Hepatocyte (in vitro differentiated cells): ENCODE results near the gene SERTAD3. TPM values are rescaled to one million over a fixed set of nuclear protein-coding genes. Genes with fewer than 3 reads are reported as not detected.
"Not testable (repeated sequence)": the region's sequence is repeated elsewhere in the genome, so short reads cannot be mapped to it uniquely, and the experiment has no call there.

ENCODE experiments used
- DNase-seq: peaks from one replicate; pipeline ENCODE4 v3.0.0-alpha.2; 2016; ENCODE audit warnings: low spot score
- H2AFZ ChIP-seq: fragments of 200-600 bp; sonication (generic); 2 replicates; pipeline ENCODE4 v1.6.0; 2016; ENCODE audit warnings: antibody characterized with exemption, mild to moderate bottlenecking
- H3K27ac ChIP-seq: fragments of 200-600 bp; sonication (generic); 2 replicates; pipeline ENCODE4 v1.5.1; 2016; ENCODE audit warnings: mild to moderate bottlenecking
- H3K27me3 ChIP-seq: fragments of 200-600 bp; sonication (generic); 2 replicates; pipeline ENCODE4 v1.6.1; 2016
- H3K36me3 ChIP-seq: fragments of 200-600 bp; sonication (generic); replicated peaks from 2 replicates; pipeline ENCODE4 v1.5.1; 2016; ENCODE audit warnings: low read depth; ENCODE audit not compliant: insufficient read depth
- H3K4me1 ChIP-seq: fragments of 200-600 bp; sonication (generic); 2 replicates; pipeline ENCODE4 v1.5.1; 2016; ENCODE audit warnings: mild to moderate bottlenecking, moderate library complexity; ENCODE audit not compliant: insufficient read depth
- H3K4me2 ChIP-seq: fragments of 200-600 bp; sonication (generic); 2 replicates; pipeline ENCODE4 v1.6.0; 2016
- H3K4me3 ChIP-seq: fragments of 200-600 bp; sonication (generic); 2 replicates; pipeline ENCODE4 v1.5.1; 2016; ENCODE audit warnings: mild to moderate bottlenecking
- H3K79me2 ChIP-seq: fragments of 200-600 bp; sonication (generic); 2 replicates; pipeline ENCODE4 v1.6.0; 2017; ENCODE audit warnings: mild to moderate bottlenecking
- H3K9me2 ChIP-seq: fragments of 200-600 bp; sonication (generic); replicated peaks from 2 replicates; pipeline ENCODE4 v1.6.0; 2017; ENCODE audit warnings: mild to moderate bottlenecking; ENCODE audit not compliant: insufficient read depth
- H3K9me3 ChIP-seq: fragments of 200-600 bp; sonication (generic); 2 replicates; pipeline ENCODE4 v1.5.1; 2016; ENCODE audit warnings: low read depth, mild to moderate bottlenecking
- H4K20me1 ChIP-seq: fragments of 200-600 bp; sonication (generic); 2 replicates; pipeline ENCODE4 v1.6.0; 2016; ENCODE audit warnings: mild to moderate bottlenecking; ENCODE audit not compliant: insufficient read depth, poor library complexity, severe bottlenecking
- CTCF ChIP-seq: fragments of 200-600 bp; sonication (generic); IDR thresholded peaks from 2 replicates; pipeline ENCODE4 v1.5.1; 2016; ENCODE audit warnings: antibody characterized with exemption, mild to moderate bottlenecking; ENCODE audit not compliant: poor library complexity
- EZH2 ChIP-seq: fragments of 200-600 bp; sonication (generic); IDR thresholded peaks from 2 replicates; pipeline ENCODE4 v1.6.1; 2016; ENCODE audit warnings: antibody characterized with exemption, mild to moderate bottlenecking, borderline replicate concordance
- EZH2phosphoT487 ChIP-seq: fragments of 200-600 bp; sonication (generic); IDR thresholded peaks from one replicate; pipeline ENCODE4 v1.6.1; 2018; ENCODE audit warnings: antibody characterized with exemption, mild to moderate bottlenecking, low read depth, moderate library complexity; ENCODE audit not compliant: unreplicated experiment, severe bottlenecking
- WGBS: methylation state at CpG from one replicate; pipeline ENCODE4 v1.1.6; 2016; ENCODE audit warnings: low lambda C conversion rate; ENCODE audit errors: missing lambda C conversion rate; 5-methylcytosine and 5-hydroxymethylcytosine counted together
- polyA plus RNA-seq: library from polyadenylated mRNA; unstranded; fragments of >200 nt; fragmentation: Nextera tagmentation; extraction: Ambion mirVana; gene quantifications from 2 replicates; pipeline ENCODE4 v1.2.1, GENCODE V29; 2016
- total RNA-seq: library from RNA; depleted of rRNA; stranded (reverse); fragments of >200 nt; gene quantifications from 2 replicates; pipeline ENCODE4 v1.2.3, GENCODE V29; 2014

The SERTAD3 gene
- total and polyA plus RNA-seq, 2 experiments from 2014 or later, result 36.4 to 64.0 TPM

GRCh38 chr19:40460185-40460584, 16.1 kb upstream of the SERTAD3 start:
- Histone ChIP-seq H3K4me2 (no peak overlapping the region), H2AFZ (no peak overlapping the region), H3K4me1 (peaks cover 5% of the 10 kb centered on the region), H3K4me3 (no peak overlapping the region), H3K27me3 (no peaks in the 10 kb centered on the region), H3K9me2 (no peaks in the 10 kb centered on the region), H3K36me3 (no peaks in the 10 kb centered on the region), H3K27ac (no peak overlapping the region), H3K79me2 (peaks cover 18% of the 10 kb centered on the region), H3K9me3 (no peaks in the 10 kb centered on the region), H4K20me1 (no peaks in the 10 kb centered on the region)
- WGBS, result 93% methylated on average over 3 of the region's 3 CpGs
- TF ChIP-seq CTCF, result no peak
- TF ChIP-seq EZH2, result no peak
- no peak for TF ChIP-seq EZH2phosphoT487
- no peak for DNase-seq

- Histone ChIP-seq H3K36me3 (no peaks in the 10 kb centered on the region), H3K4me1 (no peaks in the 10 kb centered on the region), H3K4me2 (no peak overlapping the region), H3K9me2 (no peaks in the 10 kb centered on the region), H4K20me1 (no peaks in the 10 kb centered on the region), H3K4me3 (no peak overlapping the region), H3K9me3 (no peaks in the 10 kb centered on the region), H2AFZ (no peak overlapping the region), H3K27ac (no peak overlapping the region), H3K79me2 (peaks cover 14% of the 10 kb centered on the region), H3K27me3 (no peaks in the 10 kb centered on the region)
- no peak for DNase-seq
- TF ChIP-seq EZH2phosphoT487, result no peak
- TF ChIP-seq CTCF, result no peak
- TF ChIP-seq EZH2, result no peak
- WGBS, result 97% methylated on average over 3 of the region's 3 CpGs
Observed at GRCh38 chr19:40458597-40458974, 14.5 kb upstream of the SERTAD3 start.

GRCh38 chr19:40457953-40458596, 13.9 kb upstream of the SERTAD3 start:
- 98% methylated on average over 17 of the region's 27 CpGs for WGBS
- no peak for DNase-seq
- TF ChIP-seq CTCF (no peak), EZH2phosphoT487 (no peak), EZH2 (no peak)
- Histone ChIP-seq H3K27me3 (no peaks in the 10 kb centered on the region), H3K4me1 (no peaks in the 10 kb centered on the region), H3K4me3 (no peak overlapping the region), H3K4me2 (no peak overlapping the region), H3K9me3 (no peaks in the 10 kb centered on the region), H3K9me2 (no peaks in the 10 kb centered on the region), H3K27ac (no peak overlapping the region), H4K20me1 (no peaks in the 10 kb centered on the region), H3K79me2 (peaks cover 13% of the 10 kb centered on the region), H2AFZ (no peak overlapping the region), H3K36me3 (no peaks in the 10 kb centered on the region)

GRCh38 chr19:40457048-40457447, 12.9 kb upstream of the SERTAD3 start:
- Histone ChIP-seq H3K79me2 (peaks cover 7% of the 10 kb centered on the region), H3K27me3 (no peaks in the 10 kb centered on the region), H3K4me3 (no peak overlapping the region), H3K27ac (no peak overlapping the region), H3K4me2 (no peak overlapping the region), H3K9me3 (no peaks in the 10 kb centered on the region), H3K9me2 (no peaks in the 10 kb centered on the region), H3K4me1 (no peaks in the 10 kb centered on the region), H4K20me1 (no peaks in the 10 kb centered on the region), H2AFZ (no peak overlapping the region), H3K36me3 (no peaks in the 10 kb centered on the region)
- 99% methylated on average over 5 of the region's 5 CpGs for WGBS
- no peak for DNase-seq
- TF ChIP-seq EZH2phosphoT487 (no peak), EZH2 (no peak), CTCF (no peak)

- not testable (repeated sequence) for H4K20me1 ChIP-seq, H3K27ac ChIP-seq, H3K4me1 ChIP-seq, H3K9me2 ChIP-seq, H3K4me2 ChIP-seq, H3K27me3 ChIP-seq, DNase-seq, H3K4me3 ChIP-seq, H3K36me3 ChIP-seq, H2AFZ ChIP-seq, H3K9me3 ChIP-seq, H3K79me2 ChIP-seq
- WGBS, result 97% methylated on average over 6 of the region's 6 CpGs
Observed at GRCh38 chr19:40453943-40454342, 9.8 kb upstream of the SERTAD3 start.
